Common myeloid progenitor, CD34-positive (primary cell): ENCODE results near the gene FAM228A.

Experiments
- CTCF ChIA-PET: fragments of 350-600 bp; sonication (Branson Sonifier 250); formaldehyde crosslinking; loops from one replicate; lab custom pipeline; 2021; ENCODE audit warnings: antibody characterized with exemption; lab: Charles Lee
- POLR2A ChIA-PET: fragments of 350-600 bp; sonication (Branson Sonifier 250); formaldehyde crosslinking; loops from one replicate; lab custom pipeline; 2021; ENCODE audit warnings: antibody characterized with exemption; lab: Charles Lee
- DNase-seq, 3 donors: peaks; one replicate each; pipeline versions ENCODE4 v3.0.0 to v3.0.0-alpha.2; 2013
- H3K27ac ChIP-seq, 2 experiments: 1 replicate in 1 of 2; 2 replicates in 1 of 2; pipeline ENCODE4 v1.7.0; 2013; ENCODE audit warnings: inconsistent platforms in 2 of 2, low read length in 2 of 2, mild to moderate bottlenecking in 2 of 2, low read depth in 1 of 2, moderate library complexity in 1 of 2; ENCODE audit not compliant: severe bottlenecking in 2 of 2, insufficient read depth in 1 of 2, poor library complexity in 1 of 2
- H3K27me3 ChIP-seq, 5 experiments: replicated peaks in 2 of 5; 1 replicate in 3 of 5; 2 replicates in 2 of 5; pipeline versions ENCODE4 v1.6.1 to v1.7.0; 2013; ENCODE audit warnings: low read length in 4 of 5, mild to moderate bottlenecking in 2 of 5, moderate library complexity in 2 of 5, inconsistent platforms in 1 of 5; ENCODE audit not compliant: insufficient read depth in 5 of 5, control insufficient read depth in 4 of 5
- H3K36me3 ChIP-seq, 4 experiments: 1 replicate in 2 of 4; 2 replicates in 2 of 4; pipeline versions ENCODE4 v1.6.1 to v1.7.0; 2013; ENCODE audit warnings: low read length in 3 of 4, control low read depth in 1 of 4, mild to moderate bottlenecking in 1 of 4; ENCODE audit not compliant: control insufficient read depth in 4 of 4, insufficient read depth in 4 of 4
- H3K4me1 ChIP-seq, 4 experiments: 1 replicate in 3 of 4; 2 replicates in 1 of 4; pipeline versions ENCODE4 v1.6.1 to v1.7.1; 2013; ENCODE audit warnings: low read length in 3 of 4, mild to moderate bottlenecking in 3 of 4, control low read depth in 1 of 4, inconsistent platforms in 1 of 4, moderate library complexity in 1 of 4; ENCODE audit not compliant: control insufficient read depth in 4 of 4, insufficient read depth in 4 of 4; ENCODE audit errors: control extremely low read depth in 1 of 4
- H3K4me3 ChIP-seq, 7 experiments: 1 replicate in 4 of 7; 2 replicates in 3 of 7; pipeline versions ENCODE4 v1.5.1 to v1.7.0; 2013; ENCODE audit warnings: mild to moderate bottlenecking in 7 of 7, low read length in 6 of 7, moderate library complexity in 6 of 7, inconsistent platforms in 2 of 7, low read depth in 2 of 7, control low read depth in 1 of 7; ENCODE audit not compliant: insufficient read depth in 4 of 7, control insufficient read depth in 1 of 7; ENCODE audit errors: extremely low read depth in 1 of 7
- H3K9me3 ChIP-seq, 5 experiments: 1 replicate in 4 of 5; 2 replicates in 1 of 5; pipeline versions ENCODE4 v1.6.1 to v1.7.1; 2013; ENCODE audit warnings: low read length in 4 of 5, mild to moderate bottlenecking in 2 of 5, inconsistent platforms in 1 of 5, low read depth in 1 of 5, moderate library complexity in 1 of 5; ENCODE audit not compliant: control insufficient read depth in 4 of 5, insufficient read depth in 2 of 5; ENCODE audit errors: control extremely low read depth in 1 of 5
- WGBS: methylation state at CpG from one replicate; pipeline ENCODE4 v1.1.5; 2013; ENCODE audit not compliant: insufficient coverage; 5-methylcytosine and 5-hydroxymethylcytosine counted together

FAM228A gene

DNA sequence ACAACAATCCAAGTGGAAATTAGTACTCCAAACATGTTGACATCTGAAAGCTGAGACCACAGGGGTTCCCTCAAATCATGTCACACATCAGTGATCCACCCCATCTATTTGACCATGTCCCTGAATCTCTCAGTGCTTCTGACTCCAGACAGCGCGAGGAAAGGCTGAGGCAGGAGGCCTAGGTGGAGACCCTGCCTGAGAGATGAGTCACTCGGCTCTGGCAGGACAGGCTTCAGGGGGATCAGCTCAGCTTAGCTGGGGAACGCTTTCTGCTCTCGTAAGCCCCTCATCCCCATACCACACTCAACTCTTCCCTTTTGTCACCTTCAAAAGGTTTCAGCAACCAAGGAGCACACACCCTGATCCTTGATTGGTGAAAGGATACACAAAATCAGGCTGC lies 5.8 kb upstream of the FAM228A start:
- Histone ChIP-seq H3K36me3 (no peaks in the 10 kb centered on the region), H3K4me3 (no peak overlapping the region), H3K27me3 (peaks cover 0 to 2% (median 2%) of the 10 kb centered on the region in 5 experiments), H3K4me1 (no peaks in the 10 kb centered on the region), H3K9me3 (peaks cover 0 to 2% (median 1%) of the 10 kb centered on the region in 5 experiments), H3K27ac (no peak overlapping the region)
- ChIA-PET CTCF (interaction anchor here (1.0 kb wide), 1 partner anchor 11 kb away, joined by 4 read pairs; no protein-coding TSS in a partner anchor), POLR2A (no interaction called here)
- no peak for DNase-seq
- 100% methylated on average over 5 of the region's 5 CpGs for WGBS

DNA sequence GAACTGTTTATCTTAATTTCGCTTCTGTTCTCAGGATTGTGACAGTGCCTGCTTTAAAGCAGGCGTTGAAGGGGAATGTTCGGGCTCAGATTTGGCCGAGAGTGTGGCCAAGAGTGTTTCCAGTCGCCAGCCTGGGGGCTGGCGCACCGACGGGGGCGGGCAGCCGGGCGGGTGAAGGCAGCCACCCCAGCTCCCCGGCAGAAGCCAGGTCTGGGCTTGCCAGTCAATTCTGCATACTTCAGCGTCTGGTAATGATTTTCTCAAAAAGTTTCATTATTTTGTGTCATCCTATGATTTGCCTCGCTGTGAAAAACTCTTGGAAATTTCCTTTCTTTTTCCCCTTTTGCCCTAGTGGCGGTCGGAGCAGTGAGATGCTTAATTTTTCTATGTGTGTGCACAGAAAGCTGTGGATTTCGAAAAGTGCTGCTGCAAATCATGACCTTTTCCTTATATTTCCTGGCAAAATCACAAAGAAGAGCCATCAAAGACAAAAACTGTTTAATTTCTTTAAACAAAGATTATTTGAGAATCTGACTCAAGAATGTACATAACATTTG lies 856 bp downstream of the FAM228A start:
- DNase-seq, result no peak
- no peaks in the 10 kb centered on the region for H3K36me3 ChIP-seq
- H3K27ac ChIP-seq, result no peak overlapping the region
- 92% methylated on average over 13 of the region's 17 CpGs for WGBS
- ChIA-PET POLR2A (no interaction called here), CTCF (interaction anchor here (0.8 kb wide), 1 partner anchor 12 kb away, joined by 3 read pairs; no protein-coding TSS in a partner anchor)
- H3K27me3 ChIP-seq, result peaks cover 0 to 7% (median 2%) of the 10 kb centered on the region in 5 experiments
- H3K4me1 ChIP-seq, result peaks cover 0 to 7% (median 0%) of the 10 kb centered on the region in 4 experiments
- peaks cover 1 to 5% (median 4%) of the 10 kb centered on the region in 5 experiments for H3K9me3 ChIP-seq
- no peak overlapping the region for H3K4me3 ChIP-seq

DNA sequence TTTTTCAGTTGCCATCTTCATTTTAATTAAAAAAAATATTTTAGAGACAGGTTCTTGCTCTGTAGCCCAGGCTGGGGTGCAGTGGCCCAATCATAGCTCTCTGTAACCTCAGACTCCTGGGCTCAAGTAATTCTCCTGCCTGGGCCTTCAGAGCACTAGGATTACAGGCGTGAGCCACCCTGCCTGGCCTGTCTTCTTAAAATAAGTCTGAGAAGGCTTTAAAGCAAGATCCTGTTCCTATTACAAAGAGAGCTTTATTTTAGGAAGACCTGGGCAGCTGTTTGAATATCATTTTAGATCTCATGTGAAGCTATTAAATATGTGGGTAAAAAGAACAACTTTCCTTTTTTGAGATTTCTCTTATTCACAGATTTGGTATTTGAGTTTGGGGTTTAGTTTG lies 1.5 kb downstream of the FAM228A start:
- no peak for DNase-seq
- Histone ChIP-seq H3K4me3 (no peak overlapping the region), H3K4me1 (peaks cover 0 to 7% (median 0%) of the 10 kb centered on the region in 4 experiments), H3K27me3 (peaks cover 0 to 7% (median 2%) of the 10 kb centered on the region in 5 experiments), H3K27ac (no peak overlapping the region), H3K36me3 (no peaks in the 10 kb centered on the region), H3K9me3 (peaks cover 1 to 5% (median 4%) of the 10 kb centered on the region in 5 experiments)
- POLR2A ChIA-PET, result no interaction called here
- CTCF ChIA-PET, result interaction anchor here (0.8 to 1.0 kb wide), 2 partner anchors 13 to 19 kb away, joined by 3 to 4 read pairs; no protein-coding TSS in a partner anchor
- 86% methylated on average over 1 of the region's 1 CpG for WGBS

DNA sequence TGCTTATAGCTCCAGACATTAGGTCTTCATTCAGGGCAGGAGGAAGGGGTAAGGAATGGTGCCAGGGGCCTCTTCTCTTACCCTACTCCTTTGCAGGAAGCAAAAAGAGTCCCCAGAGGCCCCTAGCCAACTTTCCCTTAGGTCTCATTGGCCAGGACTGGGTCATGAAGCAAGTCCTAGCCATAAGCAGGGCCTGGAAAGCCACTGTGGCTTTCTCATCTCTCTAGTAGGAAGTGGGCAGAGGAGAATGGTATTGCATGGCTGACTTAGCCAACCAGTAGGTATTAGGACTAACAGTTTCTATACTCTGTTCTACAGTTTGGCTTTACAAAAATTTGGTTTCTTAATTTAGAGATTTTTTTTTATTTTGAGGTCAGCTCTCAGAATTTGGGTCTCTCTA lies 4.8 kb downstream of the FAM228A start:
- Histone ChIP-seq H3K27ac (no peak overlapping the region), H3K27me3 (peaks cover 0 to 3% (median 0%) of the 10 kb centered on the region in 5 experiments), H3K9me3 (peaks cover 0 to under 1% (median 0%) of the 10 kb centered on the region in 5 experiments), H3K4me3 (no peak overlapping the region), H3K4me1 (peaks cover 0 to 7% (median 0%) of the 10 kb centered on the region in 4 experiments), H3K36me3 (no peaks in the 10 kb centered on the region)
- ChIA-PET POLR2A (no interaction called here), CTCF (interaction anchor here (0.5 to 2.4 kb wide), 2 partner anchors 11 to 143 kb away, joined by 3 to 5 read pairs; no protein-coding TSS in a partner anchor)
- DNase-seq, result no peak

DNA sequence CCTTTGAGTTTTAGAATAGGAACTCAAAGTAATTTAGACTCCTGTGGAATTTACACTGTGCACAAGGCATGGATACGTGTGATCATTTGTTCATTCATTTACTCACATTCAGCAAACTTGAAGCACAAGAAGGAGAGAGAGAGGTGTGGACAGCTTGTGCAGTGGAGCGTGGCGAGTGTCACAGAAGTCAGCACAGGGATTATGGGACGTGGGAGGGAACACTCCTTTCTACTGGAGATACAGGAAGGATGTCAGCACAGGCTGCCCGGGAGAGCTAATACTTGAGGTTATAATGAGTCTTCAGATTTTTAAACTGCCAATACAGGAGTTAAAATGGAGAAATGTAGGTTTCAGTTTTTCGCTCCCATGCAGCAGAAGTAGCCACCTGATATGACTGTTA lies 7.0 kb downstream of the FAM228A start:
- Histone ChIP-seq H3K27ac (no peak overlapping the region), H3K36me3 (no peaks in the 10 kb centered on the region), H3K4me1 (peaks cover 0 to 7% (median 0%) of the 10 kb centered on the region in 4 experiments), H3K27me3 (no peaks in the 10 kb centered on the region), H3K9me3 (peaks cover 0 to 4% (median 0%) of the 10 kb centered on the region in 5 experiments), H3K4me3 (no peak overlapping the region)
- ChIA-PET CTCF (interaction anchor here (1.9 kb wide), 1 partner anchor 11 kb away, joined by 6 read pairs; no protein-coding TSS in a partner anchor), POLR2A (no interaction called here)
- 75% methylated on average over 4 of the region's 6 CpGs for WGBS
- DNase-seq, result no peak

DNA sequence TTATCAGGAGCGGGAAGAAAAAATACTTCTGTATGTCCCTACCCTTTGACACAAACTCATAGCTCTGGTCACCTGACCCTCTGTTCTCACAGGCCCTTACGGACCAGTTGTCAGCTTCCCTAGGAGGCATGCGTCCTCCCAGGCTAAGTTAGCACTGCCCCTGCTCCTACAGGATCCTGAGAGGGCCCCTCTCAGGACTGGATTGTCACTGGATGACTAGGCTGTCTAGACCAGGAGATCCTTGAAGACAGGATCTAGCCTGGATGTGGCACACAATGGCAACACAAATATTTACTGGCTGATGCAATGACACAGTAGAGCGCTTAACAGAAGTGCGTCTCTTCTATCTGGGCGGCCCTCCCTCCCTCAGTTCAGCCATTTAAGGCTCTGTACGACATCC lies 7.7 kb downstream of the FAM228A start:
- Histone ChIP-seq H3K36me3 (no peaks in the 10 kb centered on the region), H3K4me1 (peaks cover 0 to 7% (median 0%) of the 10 kb centered on the region in 4 experiments), H3K27me3 (no peaks in the 10 kb centered on the region), H3K9me3 (peaks cover 0 to 9% (median 0%) of the 10 kb centered on the region in 5 experiments), H3K4me3 (no peak overlapping the region), H3K27ac (no peak overlapping the region)
- ChIA-PET CTCF (no interaction called here), POLR2A (no interaction called here)
- DNase-seq, result no peak
- whole genome bisulfite sequencing, result 98% methylated on average over 6 of the region's 7 CpGs

DNA sequence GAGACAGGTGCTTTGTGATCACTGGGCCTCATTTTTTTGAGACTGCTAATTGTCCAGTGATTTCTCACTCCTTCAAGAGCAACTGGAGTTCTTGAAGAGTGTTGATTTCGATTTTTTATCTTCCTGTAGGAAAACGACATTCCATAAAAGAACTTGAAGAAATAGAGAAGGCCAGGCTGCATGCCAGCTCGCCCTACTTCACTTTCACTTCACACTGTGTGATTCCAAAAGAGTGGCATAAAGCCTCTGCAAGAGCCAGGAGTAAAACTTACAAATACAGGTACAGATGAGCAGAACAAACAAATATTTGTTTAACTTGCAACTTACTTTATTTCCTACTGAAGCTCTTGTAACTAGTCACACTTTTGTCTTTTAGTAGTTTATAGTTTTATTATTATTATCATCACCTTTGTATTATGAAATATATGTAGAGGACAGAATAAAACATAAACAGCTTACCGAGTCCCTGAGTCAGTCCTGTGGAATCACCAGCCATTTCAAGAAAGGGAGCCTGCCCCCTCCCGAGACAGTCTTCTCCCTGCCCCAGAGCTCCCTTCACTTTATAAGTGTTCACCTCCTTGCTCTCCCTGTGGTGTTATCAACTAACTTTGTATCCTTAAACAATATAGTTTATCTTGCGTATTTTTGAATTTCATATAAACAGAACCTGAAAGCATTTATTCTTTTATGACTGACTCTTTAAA lies 8.7 kb downstream of the FAM228A start:
- CTCF ChIA-PET, result no interaction called here
- H3K36me3 ChIP-seq, result no peaks in the 10 kb centered on the region

More for the DNA sequence above, 8.7 kb downstream of the FAM228A start:
- Histone ChIP-seq H3K4me3 (no peak overlapping the region), H3K9me3 (peaks cover 0 to 14% (median 0%) of the 10 kb centered on the region in 5 experiments), H3K27me3 (no peaks in the 10 kb centered on the region), H3K27ac (no peak overlapping the region), H3K4me1 (peaks cover 0 to 7% (median 0%) of the 10 kb centered on the region in 4 experiments)
- 96% methylated on average over 4 of the region's 6 CpGs for WGBS
- POLR2A ChIA-PET, result interaction anchor here (0.7 kb wide), 1 partner anchor 237 kb away, joined by 3 read pairs; no protein-coding TSS in a partner anchor
- no peak for DNase-seq
